GM12874 (cell line): ENCODE measurements around the gene FARSA.

Experiments used
- TF ChIP-seq, protein P1 (sequence below): IDR thresholded peaks from 2 replicates; pipeline ENCODE4 v1.5.1; 2011; ENCODE audit warnings: low read depth, mild to moderate bottlenecking, control low read depth, low read length, moderate library complexity; ENCODE audit not compliant: insufficient read depth

FARSA gene

DNA sequence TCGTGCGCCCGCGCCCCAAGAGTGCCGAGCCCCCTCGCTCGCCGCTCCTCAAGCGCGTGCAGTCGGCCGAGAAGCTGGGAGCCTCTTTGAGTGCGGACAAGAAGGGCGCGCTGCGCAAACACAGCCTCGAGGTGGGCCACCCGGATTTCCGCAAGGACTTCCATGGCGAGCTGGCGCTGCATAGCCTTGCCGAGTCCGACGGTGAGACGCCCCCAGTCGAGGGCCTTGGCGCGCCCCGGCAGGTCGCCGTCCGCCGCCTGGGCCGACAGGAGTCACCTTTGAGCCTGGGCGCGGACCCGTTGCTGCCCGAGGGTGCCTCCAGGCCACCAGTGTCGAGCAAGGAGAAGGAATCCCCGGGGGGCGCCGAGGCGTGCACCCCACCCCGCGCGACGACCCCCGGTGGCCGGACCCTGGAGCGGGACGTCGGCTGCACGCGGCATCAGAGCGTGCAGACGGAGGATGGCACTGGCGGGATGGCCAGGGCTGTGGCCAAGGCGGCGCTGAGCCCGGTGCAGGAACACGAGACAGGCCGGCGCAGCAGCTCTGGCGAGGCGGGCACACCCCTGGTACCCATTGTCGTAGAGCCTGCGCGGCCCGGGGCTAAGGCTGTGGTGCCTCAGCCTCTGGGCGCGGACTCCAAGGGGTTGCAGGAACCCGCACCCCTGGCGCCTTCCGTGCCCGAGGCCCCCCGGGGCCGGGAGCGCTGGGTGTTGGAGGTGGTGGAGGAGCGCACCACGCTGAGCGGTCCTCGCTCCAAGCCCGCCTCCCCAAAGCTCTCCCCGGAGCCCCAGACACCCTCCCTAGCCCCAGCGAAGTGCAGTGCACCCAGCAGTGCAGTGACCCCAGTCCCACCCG is 59.4 kb downstream of the FARSA start:
- TF ChIP-seq, protein P1, sequence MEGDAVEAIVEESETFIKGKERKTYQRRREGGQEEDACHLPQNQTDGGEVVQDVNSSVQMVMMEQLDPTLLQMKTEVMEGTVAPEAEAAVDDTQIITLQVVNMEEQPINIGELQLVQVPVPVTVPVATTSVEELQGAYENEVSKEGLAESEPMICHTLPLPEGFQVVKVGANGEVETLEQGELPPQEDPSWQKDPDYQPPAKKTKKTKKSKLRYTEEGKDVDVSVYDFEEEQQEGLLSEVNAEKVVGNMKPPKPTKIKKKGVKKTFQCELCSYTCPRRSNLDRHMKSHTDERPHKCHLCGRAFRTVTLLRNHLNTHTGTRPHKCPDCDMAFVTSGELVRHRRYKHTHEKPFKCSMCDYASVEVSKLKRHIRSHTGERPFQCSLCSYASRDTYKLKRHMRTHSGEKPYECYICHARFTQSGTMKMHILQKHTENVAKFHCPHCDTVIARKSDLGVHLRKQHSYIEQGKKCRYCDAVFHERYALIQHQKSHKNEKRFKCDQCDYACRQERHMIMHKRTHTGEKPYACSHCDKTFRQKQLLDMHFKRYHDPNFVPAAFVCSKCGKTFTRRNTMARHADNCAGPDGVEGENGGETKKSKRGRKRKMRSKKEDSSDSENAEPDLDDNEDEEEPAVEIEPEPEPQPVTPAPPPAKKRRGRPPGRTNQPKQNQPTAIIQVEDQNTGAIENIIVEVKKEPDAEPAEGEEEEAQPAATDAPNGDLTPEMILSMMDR = no peak

DNA sequence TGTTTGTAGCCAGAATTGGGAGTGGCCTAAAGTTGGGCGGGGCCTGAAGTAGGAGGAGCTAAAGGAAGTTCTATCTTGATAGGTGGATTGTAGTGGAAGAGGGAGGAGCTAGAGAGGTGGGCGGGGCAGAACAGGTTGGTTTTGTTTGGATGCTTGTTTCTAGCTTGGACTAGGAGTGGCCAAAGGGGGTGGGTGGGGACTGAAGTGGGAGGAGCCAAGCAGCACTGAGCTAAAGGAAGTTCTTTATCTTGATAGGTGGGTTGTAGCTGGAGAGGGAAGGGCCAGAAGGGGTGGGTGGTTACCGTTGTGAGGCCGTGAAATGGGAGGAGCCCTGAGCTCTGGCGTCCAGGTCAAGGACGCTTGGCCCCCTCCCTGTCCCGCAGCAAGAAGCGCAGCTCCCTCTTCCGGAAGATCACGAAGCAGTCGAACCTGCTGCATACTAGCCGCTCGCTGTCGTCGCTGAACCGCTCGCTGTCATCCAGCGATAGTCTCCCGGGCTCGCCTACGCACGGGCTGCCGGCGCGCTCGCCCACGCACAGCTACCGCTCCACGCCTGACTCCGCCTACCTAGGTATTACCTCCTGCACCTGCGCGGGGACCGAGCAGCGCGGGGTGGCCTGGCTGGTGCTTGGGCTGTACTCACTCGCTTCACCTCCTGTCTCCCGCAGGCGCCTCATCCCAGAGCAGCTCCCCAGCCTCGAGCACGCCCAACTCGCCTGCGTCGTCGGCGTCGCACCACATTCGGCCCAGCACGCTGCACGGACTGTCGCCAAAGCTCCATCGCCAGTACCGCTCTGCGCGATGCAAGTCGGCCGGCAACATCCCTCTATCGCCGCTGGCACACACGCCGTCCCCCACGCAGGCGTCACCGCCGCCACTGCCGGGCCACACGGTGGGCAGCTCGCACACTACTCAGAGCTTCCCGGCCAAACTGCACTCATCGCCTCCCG is 60.3 kb downstream of the FARSA start:
- TF ChIP-seq, protein P1 = no peak
